ENCODE measurements around the gene TRAPPC2B. TPM values are rescaled to one million over a fixed set of nuclear protein-coding genes. Genes with fewer than 3 reads are reported as not detected.
A peak's percentile ranks its signal among the peaks of the same experiment; 100 is the strongest.

TRAPPC2B gene
- total and polyA plus RNA-seq, 2 of the 13 experiments (the other 11 are each of a cell fraction or from before 2014, with no cell fraction given): 13.3 to 17.7 TPM

DNA sequence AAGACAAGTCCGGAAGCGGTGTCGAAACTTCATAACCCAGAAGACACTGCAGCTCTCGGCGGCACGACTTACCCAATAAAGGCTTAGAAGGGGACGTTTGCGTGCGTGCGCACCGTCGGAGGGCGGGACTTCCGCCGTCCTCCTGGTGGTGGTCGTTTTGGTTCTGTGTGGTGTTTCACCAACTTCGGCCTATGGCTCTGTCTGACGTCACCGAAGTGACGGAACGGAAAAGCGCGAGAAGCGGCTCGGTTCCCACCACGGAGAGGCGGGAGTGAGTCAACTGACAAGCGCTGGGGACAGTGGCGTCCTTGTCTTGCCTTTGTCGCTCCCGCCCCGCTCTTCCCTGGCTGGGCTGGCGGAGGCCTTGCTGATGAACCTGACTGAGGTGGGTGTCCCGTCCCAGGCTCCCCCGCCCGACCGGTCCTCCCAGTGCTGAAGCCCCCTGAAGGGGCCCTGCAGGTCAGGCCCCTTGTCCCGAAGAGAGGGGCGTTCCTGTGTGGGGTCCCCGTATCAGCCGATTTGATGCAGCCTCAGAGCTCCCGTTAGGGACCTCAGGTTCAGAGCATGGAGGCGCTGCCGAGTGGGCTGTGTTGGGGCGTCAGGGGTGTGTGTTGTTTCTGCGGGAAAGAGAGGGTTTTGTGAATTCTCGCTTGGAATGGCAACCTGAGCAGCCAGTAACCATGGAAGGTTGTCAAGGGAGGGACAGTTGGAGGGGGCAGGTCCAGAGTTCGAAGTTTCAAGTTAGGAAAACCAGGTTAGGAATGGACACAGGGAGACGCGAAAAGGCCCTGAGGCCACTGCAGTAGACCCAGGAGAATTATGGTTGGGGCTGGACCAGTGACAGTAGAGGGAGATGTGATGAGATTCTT is 26.6 kb downstream of the TRAPPC2B start, which contains the start of gene ZNF548 (continued):
- TF ChIP-seq, protein P1, sequence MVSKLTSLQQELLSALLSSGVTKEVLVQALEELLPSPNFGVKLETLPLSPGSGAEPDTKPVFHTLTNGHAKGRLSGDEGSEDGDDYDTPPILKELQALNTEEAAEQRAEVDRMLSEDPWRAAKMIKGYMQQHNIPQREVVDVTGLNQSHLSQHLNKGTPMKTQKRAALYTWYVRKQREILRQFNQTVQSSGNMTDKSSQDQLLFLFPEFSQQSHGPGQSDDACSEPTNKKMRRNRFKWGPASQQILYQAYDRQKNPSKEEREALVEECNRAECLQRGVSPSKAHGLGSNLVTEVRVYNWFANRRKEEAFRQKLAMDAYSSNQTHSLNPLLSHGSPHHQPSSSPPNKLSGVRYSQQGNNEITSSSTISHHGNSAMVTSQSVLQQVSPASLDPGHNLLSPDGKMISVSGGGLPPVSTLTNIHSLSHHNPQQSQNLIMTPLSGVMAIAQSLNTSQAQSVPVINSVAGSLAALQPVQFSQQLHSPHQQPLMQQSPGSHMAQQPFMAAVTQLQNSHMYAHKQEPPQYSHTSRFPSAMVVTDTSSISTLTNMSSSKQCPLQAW (CRISPR knock-in tag; IDR thresholded peaks at IDR 0.05): peak; percentile 75
- TF ChIP-seq ZBTB38 (CRISPR knock-in tag; IDR thresholded peaks at IDR 0.05): no peak; the same call in 1 of the 2 replicates
- TF ChIP-seq HMGA1 (CRISPR knock-in tag; conservative IDR thresholded peaks at IDR 0.05): no peak
- TF ChIP-seq, protein P2, sequence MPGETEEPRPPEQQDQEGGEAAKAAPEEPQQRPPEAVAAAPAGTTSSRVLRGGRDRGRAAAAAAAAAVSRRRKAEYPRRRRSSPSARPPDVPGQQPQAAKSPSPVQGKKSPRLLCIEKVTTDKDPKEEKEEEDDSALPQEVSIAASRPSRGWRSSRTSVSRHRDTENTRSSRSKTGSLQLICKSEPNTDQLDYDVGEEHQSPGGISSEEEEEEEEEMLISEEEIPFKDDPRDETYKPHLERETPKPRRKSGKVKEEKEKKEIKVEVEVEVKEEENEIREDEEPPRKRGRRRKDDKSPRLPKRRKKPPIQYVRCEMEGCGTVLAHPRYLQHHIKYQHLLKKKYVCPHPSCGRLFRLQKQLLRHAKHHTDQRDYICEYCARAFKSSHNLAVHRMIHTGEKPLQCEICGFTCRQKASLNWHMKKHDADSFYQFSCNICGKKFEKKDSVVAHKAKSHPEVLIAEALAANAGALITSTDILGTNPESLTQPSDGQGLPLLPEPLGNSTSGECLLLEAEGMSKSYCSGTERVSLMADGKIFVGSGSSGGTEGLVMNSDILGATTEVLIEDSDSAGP (CRISPR knock-in tag; IDR thresholded peaks at IDR 0.05; ENCODE audit: borderline replicate concordance): peak; percentile 97; the same call in 1 of the 2 replicates
- TF ChIP-seq EEA1 (CRISPR knock-in tag; IDR thresholded peaks at IDR 0.05; ENCODE audit: borderline replicate concordance): no peak
- no peak for TF ChIP-seq ZBTB3 (CRISPR knock-in tag; IDR thresholded peaks at IDR 0.05; ENCODE audit: borderline replicate concordance, low read depth)
- TF ChIP-seq MLX (CRISPR knock-in tag; IDR thresholded peaks at IDR 0.05): no peak
- no peak for TF ChIP-seq TBX2 (CRISPR knock-in tag; IDR thresholded peaks at IDR 0.05; ENCODE audit: borderline replicate concordance)
- no peak for TF ChIP-seq KDM4B (CRISPR knock-in tag; IDR thresholded peaks at IDR 0.05)
- no peak for TF ChIP-seq PBX3 (CRISPR knock-in tag; IDR thresholded peaks at IDR 0.05; ENCODE audit: borderline replicate concordance)
- TF ChIP-seq CBFB (CRISPR knock-in tag; IDR thresholded peaks at IDR 0.05): no peak; the same call in 1 of the 2 replicates
- TF ChIP-seq ZFP1 (CRISPR knock-in tag; IDR thresholded peaks at IDR 0.05): no peak
- no peak for TF ChIP-seq FOXP4 (CRISPR knock-in tag; IDR thresholded peaks at IDR 0.05)
- TF ChIP-seq EP300 (IDR thresholded peaks at IDR 0.05; ENCODE audit: low read depth in 2 of 2, low read length in 2 of 2): 0 out of 4 replicates have a peak, but pooled peaks have one; percentile 6 to 9
- 0 out of 2 replicates have a peak, but pooled peaks have one; percentile 17 for TF ChIP-seq EP300 (CRISPR knock-in tag; IDR thresholded peaks at IDR 0.05; ENCODE audit: borderline replicate concordance)
- peak; percentile 51 for TF ChIP-seq POLR2AphosphoS5 (IDR thresholded peaks at IDR 0.05; ENCODE audit: low read depth, low read length)
- TF ChIP-seq ATF3 (CRISPR knock-in tag; IDR thresholded peaks at IDR 0.05): peak; percentile 45; the same call in 1 of the 2 replicates
- no peak for TF ChIP-seq ZNF382 (CRISPR knock-in tag; IDR thresholded peaks at IDR 0.05; ENCODE audit: borderline replicate concordance)
- TF ChIP-seq MEIS2 (CRISPR knock-in tag; IDR thresholded peaks at IDR 0.05): no peak
- TF ChIP-seq ZNF337 (CRISPR knock-in tag; IDR thresholded peaks at IDR 0.05; ENCODE audit: borderline replicate concordance, low read depth): no peak
- no peak for TF ChIP-seq PRMT3 (CRISPR knock-in tag; IDR thresholded peaks at IDR 0.05; ENCODE audit: borderline replicate concordance, low read depth)
- TF ChIP-seq FOXM1 (CRISPR knock-in tag; IDR thresholded peaks at IDR 0.05): no peak
